ENCODE results near the gene TMEM35B. TPM values are rescaled to one million over a fixed set of nuclear protein-coding genes. Genes with fewer than 3 reads are reported as not detected.

The TMEM35B gene
- total RNA-seq, 4 donors from 2014 or later = 42.9 to 66.5 (median 62.2) TPM

DNA sequence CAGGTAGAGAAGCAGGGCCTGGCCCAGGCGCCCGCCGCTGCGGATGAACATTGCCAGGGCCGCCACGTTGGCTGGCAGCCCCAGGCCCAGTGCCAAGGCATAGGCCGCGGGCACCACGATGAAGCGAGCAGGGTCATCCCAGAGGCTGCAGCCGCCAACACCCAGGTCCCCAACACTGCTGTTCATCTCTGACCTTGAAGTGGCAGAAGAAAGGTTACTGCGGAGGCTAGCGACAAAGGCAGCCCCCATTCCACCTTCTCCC lies 8.0 kb downstream of the TMEM35B start:
- 91 to 94% methylated on average over 2 to 13 of the region's 13 CpGs for WGBS, 2 donors
- no peak for DNase-seq (ENCODE audit: low spot score in 2 of 2)
- peaks cover 0 to 38% (median 0%) of the 10 kb centered on the region in 3 donors for H3K36me3 ChIP-seq
- H3K4me3 ChIP-seq = no peak overlapping the region
- no peaks in the 10 kb centered on the region for H3K27me3 ChIP-seq
- H3K9me3 ChIP-seq = no peaks in the 10 kb centered on the region
- H3K4me1 ChIP-seq = no peaks in the 10 kb centered on the region
- H3K27ac ChIP-seq = no peak overlapping the region
- TF ChIP-seq EP300 (IDR thresholded peaks at IDR 0.05) (no peak), POLR2A (IDR thresholded peaks at IDR 0.05) (no peak)
- TF ChIP-seq, protein P1, sequence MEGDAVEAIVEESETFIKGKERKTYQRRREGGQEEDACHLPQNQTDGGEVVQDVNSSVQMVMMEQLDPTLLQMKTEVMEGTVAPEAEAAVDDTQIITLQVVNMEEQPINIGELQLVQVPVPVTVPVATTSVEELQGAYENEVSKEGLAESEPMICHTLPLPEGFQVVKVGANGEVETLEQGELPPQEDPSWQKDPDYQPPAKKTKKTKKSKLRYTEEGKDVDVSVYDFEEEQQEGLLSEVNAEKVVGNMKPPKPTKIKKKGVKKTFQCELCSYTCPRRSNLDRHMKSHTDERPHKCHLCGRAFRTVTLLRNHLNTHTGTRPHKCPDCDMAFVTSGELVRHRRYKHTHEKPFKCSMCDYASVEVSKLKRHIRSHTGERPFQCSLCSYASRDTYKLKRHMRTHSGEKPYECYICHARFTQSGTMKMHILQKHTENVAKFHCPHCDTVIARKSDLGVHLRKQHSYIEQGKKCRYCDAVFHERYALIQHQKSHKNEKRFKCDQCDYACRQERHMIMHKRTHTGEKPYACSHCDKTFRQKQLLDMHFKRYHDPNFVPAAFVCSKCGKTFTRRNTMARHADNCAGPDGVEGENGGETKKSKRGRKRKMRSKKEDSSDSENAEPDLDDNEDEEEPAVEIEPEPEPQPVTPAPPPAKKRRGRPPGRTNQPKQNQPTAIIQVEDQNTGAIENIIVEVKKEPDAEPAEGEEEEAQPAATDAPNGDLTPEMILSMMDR (IDR thresholded peaks at IDR 0.05) = no peak

DNA sequence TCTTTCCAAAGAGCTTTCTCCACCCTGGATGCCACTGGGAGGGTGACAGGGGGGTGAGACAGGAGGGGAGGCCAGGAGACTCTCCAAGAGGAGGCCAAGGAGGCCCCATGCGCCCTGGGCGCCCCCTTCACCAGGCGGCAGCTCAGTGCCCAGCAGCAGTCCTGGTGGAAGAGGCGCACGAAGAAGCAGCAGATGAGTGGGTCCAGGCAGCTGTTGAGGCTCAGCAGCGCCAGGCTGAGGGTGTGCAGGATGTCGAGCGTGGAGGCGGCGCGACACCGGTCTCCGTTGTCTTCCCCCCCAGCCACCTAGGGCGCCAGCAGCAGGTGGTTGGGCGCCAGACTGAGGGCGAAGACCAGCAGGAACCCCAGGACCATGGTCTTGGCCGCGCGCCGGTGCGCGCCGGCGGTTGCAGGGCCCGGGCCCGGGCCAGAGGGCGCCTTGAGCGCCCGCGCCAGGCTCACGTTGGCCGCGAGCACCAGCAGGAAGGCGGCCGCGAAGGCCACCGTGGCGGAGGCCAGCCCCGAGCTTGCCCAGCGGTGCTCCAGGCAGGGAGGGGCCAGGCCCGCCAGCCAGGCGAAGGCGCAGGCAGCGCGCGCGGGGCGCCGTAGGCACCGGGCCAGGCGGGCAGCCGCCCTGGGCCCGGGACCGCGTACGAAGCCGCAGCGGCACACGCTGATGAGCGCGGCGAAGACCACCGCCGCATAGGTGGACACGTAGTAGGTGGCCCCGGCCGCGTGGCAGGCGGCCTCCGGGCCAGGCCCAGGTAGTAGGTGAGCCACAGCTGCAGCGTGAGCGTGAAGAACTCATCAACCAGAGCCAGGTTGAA lies 8.6 kb downstream of the TMEM35B start:
- TF ChIP-seq POLR2A (IDR thresholded peaks at IDR 0.05) (no peak), EP300 (IDR thresholded peaks at IDR 0.05) (no peak)
- TF ChIP-seq, protein P1 (IDR thresholded peaks at IDR 0.05) = no peak
- Histone ChIP-seq H3K4me3 (no peak overlapping the region), H3K27ac (no peak overlapping the region), H3K27me3 (no peaks in the 10 kb centered on the region), H3K4me1 (no peaks in the 10 kb centered on the region), H3K36me3 (peaks cover 0 to 33% (median 0%) of the 10 kb centered on the region in 3 donors), H3K9me3 (no peaks in the 10 kb centered on the region)
- WGBS, 2 donors = 67 to 71% methylated on average over 26 to 38 of the region's 72 CpGs
- DNase-seq (ENCODE audit: low spot score in 2 of 2) = no peak

DNA sequence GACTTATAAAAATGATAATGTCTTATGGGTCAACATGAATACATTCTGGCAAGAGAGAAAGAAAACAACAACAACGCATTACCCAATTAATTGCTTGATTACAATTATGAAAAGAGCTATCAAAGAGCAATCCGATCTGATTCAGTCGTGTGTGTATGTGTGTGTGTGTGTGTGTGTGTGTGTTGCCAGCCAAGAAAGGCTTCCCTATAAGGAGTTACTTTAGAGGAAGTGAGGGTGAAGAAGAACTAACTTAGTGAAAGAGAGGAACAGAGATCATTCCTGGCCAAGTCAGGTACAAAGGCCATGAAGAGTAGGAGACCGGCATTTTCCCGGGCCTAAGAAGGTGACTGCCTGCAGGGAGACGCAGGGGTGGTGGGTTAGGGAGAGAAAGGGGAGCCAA lies 9.4 kb downstream of the TMEM35B start:
- WGBS, 2 donors = 80 to 82% methylated on average over 6 of the region's 6 CpGs
- no peak overlapping the region for H3K4me3 ChIP-seq
- H3K4me1 ChIP-seq = no peaks in the 10 kb centered on the region
- no peak for TF ChIP-seq EP300 (IDR thresholded peaks at IDR 0.05)
- TF ChIP-seq, protein P1 (IDR thresholded peaks at IDR 0.05) = no peak
- no peak for TF ChIP-seq POLR2A (IDR thresholded peaks at IDR 0.05)
- H3K36me3 ChIP-seq = peaks cover 0 to 25% (median 0%) of the 10 kb centered on the region in 3 donors
- no peak overlapping the region for H3K27ac ChIP-seq
- no peaks in the 10 kb centered on the region for H3K9me3 ChIP-seq
- no peaks in the 10 kb centered on the region for H3K27me3 ChIP-seq
- DNase-seq (ENCODE audit: low spot score in 2 of 2) = no peak

DNA sequence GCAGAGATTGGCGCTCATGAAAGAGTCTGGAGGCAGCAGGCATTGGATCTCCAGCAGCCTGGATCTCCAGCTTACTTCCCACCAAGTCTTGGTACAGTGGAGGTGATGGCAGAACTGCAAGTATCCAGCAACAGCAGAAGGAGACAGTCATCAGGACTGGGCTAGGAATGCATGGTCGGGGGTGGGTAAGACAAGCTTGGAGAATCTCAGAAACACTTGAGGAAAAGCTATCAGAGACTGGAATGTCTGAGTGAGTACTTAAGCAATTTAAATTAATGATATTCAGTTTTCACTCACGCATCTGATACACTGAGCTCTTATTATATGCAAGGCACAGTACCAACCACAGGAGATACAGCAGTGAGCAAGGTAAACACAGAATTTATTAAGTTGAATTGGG lies 9.8 kb downstream of the TMEM35B start:
- Histone ChIP-seq H3K4me3 (no peak overlapping the region), H3K36me3 (peaks cover 0 to 20% (median 0%) of the 10 kb centered on the region in 3 donors), H3K9me3 (no peaks in the 10 kb centered on the region), H3K27ac (no peak overlapping the region), H3K4me1 (no peaks in the 10 kb centered on the region), H3K27me3 (no peaks in the 10 kb centered on the region)
- TF ChIP-seq EP300 (IDR thresholded peaks at IDR 0.05) (no peak), POLR2A (IDR thresholded peaks at IDR 0.05) (no peak)
- TF ChIP-seq, protein P1 (IDR thresholded peaks at IDR 0.05) = no peak
- 80 to 88% methylated on average over 3 of the region's 3 CpGs for WGBS, 2 donors
- DNase-seq (ENCODE audit: low spot score in 2 of 2) = no peak

DNA sequence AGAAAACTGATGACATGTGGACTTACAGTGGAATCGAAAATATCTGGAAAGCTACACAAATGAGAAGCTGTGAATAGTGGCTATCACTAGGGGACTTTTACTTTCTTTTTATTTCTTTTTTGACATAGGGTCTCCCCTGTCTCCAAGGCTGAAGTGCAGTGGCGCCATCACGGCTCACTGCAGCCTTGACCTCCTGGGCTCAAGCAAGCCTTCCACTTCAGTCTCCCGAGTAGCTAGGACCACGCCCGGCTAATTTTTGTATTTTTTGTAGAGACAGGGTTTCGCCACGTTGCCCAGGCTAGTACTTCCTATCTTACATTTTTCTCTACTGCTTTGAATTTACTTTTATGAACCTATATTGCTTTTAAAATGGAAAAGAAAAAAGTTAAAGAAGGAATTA lies 10.5 kb downstream of the TMEM35B start:
- H3K27me3 ChIP-seq = no peaks in the 10 kb centered on the region
- no peak for TF ChIP-seq POLR2A (IDR thresholded peaks at IDR 0.05)
- no peak for TF ChIP-seq EP300 (IDR thresholded peaks at IDR 0.05)
- TF ChIP-seq, protein P1 (IDR thresholded peaks at IDR 0.05) = no peak
- H3K4me1 ChIP-seq = no peaks in the 10 kb centered on the region
- WGBS, 2 donors = 72 to 74% methylated on average over 8 of the region's 8 CpGs
- peaks cover 0 to 19% (median 0%) of the 10 kb centered on the region in 3 donors for H3K36me3 ChIP-seq
- no peak overlapping the region for H3K4me3 ChIP-seq
- no peak overlapping the region for H3K27ac ChIP-seq
- no peaks in the 10 kb centered on the region for H3K9me3 ChIP-seq
- DNase-seq (ENCODE audit: low spot score in 2 of 2) = no peak

Measured in tibial nerve (tissue), 4 donors.